NCI-H128 (cell line): Measurements from ENCODE around the gene HOXA10.

Experiments
- DNase-seq: peaks from one replicate; lab custom pipeline; 2025; ENCODE audit not compliant: unreplicated experiment; lab: John Stamatoyannopoulos, UW

The HOXA10 gene

DNA sequence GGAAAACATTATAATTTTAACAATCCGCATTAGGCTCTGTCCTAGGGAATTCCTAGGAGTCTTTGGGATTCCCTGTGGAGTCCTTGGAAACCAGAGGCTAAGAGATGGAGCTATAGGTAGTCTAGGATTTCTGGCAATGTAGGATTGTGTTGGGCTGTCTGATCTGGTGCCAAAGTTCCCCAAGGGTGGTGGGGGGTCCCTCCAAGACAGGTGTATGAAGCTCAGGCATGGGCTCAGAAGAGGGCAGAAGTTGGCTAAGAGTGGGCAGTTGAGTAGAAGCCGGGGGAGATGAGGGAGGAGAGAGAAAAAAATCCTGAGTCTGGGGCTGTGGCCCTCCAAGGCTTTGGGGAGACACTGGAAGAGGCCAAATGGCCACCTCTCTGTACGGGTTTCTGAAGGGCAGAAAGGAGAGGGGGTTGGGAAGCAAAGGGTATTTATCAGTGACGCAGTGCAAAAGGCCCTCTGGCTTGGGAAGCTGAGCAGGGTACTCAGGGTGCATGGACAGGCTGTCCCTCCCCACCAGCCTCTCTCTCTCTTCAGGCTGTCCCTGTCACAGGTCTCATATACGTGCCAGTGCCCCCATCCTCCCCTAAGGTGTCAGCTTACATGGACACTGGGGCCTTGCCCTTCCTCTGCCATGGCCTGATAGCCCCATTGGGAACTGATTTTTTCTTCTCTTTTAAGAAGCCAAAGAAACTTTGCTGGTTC lies 27.5 kb downstream of the HOXA10 start:
- DNase-seq = no peak

DNA sequence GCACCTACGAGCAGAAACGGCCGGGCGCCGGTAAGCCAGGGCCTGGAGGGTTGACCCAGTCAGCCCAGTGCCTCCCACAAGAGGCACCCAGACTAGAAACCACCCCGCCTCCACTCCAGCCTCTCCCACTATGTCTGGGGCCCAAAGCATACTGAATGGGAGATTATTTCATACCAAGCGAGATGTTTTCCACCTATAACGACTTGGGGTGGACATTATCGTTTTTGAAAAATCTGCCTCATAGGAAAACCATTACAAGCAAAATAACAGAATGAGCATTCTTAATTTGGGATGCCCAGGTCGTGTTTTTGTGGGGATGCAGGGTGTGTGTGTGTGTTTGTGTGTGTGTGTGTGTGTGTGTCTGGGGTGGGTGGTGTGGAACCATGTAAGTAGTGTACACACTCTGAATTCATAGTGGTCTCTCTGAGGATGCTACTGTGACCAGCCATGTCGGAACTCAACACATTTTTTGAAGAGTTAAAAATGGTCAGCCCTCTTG lies 28.2 kb downstream of the HOXA10 start:
- no peak for DNase-seq

DNA sequence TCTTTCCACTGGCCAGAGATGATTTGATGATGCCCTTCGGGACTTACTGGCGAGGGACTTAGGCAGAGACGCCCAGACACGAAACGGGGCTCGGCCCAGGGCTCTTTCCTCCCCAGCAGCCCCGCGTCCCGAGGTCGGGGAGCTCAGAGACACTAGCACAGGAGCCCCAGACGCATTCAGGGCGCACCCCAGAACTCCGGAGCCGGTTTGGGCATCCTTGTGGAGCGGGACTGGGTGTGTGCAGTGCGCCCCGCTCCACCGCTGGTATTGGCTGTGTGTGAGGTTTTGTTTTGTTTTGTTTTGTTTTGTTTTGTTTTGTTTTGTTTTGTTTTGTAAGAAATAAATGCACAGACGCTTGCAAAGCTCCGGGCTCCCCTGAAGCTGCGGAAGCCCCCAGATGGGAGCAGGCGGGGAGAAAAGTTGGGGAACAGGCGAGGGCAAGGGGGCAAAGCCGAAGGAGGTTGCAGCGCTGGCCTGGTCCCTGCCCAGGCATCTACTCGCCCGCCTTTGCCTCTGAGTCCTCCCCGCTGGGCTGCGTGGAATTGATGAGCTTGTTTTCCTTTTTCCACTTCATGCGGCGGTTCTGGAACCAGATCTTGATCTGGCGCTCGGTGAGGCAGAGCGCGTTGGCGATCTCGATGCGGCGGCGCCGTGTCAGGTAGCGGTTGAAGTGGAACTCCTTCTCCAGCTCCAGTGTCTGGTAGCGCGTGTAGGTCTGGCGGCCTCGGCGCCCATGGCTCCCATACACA lies 28.8 kb downstream of the HOXA10 start:
- no peak for DNase-seq

DNA sequence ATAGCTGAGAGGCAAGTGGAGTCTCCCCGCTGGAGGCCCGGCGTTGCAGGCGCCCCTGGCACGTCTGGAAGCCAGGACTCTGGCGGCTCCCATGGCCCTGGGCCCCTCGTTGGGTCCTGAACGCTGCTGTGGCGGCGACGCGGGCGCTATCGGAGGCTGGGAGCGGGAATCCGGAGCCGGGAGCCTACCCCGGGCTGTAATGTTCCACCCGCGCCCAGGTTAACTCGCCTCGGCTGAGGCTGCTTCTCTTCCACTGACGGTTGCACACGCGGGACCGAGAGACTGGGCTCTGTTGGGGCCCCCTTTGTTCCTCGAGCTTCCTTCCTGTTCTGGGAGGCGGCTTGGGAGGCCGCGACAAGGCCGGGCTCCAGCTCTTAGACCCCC lies 29.3 kb downstream of the HOXA10 start:
- DNase-seq = no peak

DNA sequence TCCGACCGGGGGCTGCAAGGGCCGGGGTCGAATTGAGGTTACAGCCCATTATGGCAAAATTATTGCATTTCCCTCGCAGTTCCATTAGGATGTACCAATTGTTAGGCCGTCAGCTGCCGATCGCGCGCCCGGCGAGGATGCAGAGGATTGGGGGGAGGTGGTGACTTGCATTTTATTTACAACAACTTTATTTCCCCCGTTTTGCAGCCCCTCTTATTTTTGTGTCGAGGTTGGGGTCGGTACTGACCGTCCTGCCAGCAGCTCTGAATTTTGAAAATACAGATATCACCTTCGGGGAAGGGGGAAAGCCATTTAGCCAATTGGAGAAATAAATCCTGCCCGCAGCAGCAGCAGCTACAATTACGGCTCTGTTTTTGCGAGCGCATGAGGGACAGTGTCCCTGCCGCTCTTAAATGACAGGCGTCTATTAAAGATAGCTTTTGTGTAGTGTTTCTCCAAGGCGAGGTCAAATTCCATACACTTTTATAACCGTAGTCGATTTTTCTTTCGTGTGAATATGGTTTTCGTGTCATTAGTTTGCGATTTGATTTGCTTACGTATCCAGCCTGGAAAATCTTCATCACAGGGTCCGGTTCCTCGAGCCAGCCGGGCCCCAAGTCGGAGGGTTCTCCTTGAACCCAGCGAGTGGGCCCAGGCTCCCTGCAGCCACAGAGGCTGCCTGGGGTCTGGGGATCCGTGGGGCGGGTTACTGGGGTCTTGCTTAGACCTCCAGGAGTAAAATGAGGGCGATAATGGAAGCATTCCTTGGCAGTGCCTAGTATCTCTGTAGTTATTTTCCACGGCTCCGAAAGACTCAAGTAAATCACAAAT lies 30.0 kb downstream of the HOXA10 start:
- DNase-seq = no peak

DNA sequence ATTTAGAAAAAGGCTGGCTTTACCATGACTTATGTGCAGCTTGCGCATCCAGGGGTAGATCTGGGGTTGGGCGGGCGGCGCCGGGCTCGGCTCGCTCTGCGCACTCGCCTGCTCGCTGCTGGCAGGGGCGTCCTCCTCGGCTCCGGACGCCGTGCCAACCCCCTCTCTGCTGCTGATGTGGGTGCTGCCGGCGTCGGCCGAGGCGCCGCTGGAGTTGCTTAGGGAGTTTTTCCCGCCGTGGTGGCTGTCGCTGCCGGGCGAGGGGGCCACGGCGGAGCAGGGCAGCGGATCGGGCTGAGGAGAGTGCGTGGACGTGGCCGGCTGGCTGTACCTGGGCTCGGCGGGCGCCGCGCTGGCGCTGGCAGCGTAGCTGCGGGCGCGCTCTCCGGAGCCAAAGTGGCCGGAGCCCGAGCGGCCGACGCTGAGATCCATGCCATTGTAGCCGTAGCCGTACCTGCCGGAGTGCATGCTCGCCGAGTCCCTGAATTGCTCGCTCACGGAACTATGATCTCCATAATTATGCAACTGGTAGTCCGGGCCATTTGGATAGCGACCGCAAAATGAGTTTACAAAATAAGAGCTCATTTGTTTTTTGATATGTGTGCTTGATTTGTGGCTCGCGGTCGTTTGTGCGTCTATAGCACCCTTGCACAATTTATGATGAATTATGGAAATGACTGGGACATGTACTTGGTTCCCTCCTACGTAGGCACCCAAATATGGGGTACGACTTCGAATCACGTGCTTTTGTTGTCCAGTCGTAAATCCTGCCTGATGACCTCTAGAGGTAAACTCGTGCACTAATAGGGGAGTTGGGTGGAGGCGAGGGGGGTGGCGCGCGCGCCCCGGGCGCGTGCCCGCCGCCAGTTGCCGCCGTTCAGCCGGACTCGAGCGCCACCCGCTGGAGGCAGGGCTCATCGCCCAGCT lies 30.8 kb downstream of the HOXA10 start, which contains the start of gene HOXA5:
TSS of gene HOXA5 (minus strand) at position 659 of the 927 bp plus-strand sequence. CDS start at position 585, 74 bp downstream.
- DNase-seq = peak; percentile 21

DNA sequence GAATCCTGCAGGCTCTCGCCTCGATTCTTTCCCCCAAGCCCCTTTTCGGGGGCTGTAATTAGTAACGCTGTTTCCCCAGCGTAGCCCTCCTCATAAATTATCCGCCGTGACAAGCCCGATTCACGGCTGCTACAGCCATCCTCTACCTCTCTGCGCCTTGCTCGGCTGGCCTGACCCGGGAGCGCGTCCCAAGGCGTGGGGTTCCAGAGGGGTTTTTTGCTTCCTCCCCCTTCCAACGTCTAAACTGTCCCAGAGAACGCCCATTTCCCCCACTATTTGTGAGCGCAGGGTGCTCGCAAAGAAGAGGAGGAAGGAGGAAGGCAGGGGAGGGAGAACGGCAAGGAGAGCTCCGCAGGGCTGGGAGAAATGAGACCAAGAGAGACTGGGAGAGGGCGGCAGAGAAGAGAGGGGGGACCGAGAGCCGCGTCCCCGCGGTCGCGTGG lies 31.5 kb downstream of the HOXA10 start:
- no peak for DNase-seq

DNA sequence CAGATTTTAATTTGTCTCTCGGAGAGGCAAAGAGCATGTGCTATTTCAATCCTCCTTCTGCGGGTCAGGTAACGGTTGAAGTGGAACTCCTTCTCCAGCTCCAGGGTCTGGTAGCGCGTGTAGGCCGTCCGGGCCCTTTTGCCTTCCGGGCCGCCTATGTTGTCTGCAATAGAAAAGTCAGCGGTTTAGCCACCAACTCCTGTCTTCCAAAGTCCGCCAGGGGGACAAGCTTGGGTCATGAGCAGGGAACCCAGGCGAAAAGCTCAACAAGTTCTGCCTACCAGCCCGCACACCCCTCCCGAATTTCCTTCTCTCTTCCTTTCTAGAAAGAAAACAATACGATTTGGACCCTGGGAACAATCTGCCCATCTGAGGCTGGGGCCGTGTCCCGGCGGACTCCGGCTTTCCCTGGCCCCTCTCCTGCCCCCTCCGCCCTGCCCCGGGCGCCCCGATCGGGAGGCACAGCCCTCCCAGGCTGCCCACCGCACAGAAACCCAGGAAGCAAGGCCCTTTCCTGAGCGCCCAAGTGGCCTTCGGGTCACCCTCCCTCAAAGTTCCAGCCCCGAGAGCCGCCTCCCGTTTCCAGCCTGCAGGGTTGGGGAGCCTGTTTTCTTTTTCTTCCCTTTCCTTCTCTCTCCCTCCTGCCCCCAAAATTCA lies 32.1 kb downstream of the HOXA10 start:
- no peak for DNase-seq

DNA sequence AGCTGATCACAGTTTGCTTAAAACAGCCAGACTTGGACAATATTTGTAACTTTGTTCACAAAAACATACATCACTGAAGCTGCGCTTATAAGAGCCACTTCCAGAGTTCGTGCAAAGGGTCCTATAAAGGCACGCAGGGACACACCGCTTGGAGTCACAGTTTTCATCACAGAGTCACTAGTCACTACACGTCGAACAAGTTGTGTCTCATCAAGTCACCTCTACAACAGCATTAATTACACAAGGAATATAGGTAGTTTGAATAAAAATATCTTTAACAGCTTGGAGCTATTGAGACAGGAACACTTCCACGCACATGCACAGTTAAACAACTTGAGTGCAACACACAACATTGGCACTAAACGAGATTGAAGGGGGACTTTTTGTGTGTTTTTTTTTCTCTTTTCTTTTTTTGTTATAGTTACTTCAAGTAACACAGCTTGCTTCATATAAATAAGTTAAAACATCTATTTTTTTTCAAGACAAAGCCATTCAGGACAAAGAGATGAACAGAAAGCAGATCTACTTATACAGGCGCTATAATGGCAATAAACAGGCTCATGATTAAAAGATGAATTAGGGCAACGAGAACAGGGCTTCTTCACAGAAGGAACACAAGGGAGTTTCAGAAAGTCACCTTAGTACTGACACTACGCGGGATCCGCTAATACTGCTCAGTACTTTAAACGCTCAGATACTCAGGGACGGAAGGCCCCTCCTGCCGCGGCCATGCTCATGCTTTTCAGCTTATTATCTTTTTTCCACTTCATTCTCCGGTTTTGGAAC lies 32.8 kb downstream of the HOXA10 start:
- DNase-seq = no peak

DNA sequence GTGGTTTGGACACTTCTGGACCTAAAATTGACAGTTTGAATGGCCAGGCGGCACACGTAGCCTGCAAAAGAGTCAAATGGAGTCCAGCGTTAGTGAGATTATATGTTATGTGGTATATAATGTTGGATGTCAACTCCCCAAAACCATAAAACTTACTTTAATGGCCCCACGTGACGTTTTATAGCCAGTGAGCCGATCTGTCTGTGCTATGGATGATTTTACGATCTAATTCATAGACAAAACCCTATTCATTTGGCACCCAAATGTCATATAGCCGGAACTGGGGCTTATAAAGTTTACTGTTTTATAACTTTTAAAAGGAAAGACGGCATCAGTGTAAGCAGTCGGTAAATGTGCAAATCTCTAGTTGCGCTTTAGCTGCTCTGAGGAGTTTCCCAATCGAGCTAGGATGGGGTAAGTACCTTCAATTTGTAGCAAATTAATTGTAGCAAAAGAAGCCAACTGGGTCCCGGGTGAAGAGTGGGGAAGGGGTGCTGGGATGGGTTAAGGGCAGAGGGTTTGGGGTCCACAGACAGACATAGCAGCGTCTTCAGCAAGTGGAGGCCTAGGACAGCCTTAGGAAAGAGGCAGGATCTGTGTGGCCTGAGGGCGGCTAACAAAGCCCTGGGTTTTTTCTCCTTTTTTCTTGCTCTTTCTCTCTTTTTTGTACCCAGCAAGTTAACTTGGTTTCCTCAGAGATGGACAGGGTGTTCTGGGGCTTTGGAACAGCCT lies 33.8 kb downstream of the HOXA10 start:
- DNase-seq = no peak

DNA sequence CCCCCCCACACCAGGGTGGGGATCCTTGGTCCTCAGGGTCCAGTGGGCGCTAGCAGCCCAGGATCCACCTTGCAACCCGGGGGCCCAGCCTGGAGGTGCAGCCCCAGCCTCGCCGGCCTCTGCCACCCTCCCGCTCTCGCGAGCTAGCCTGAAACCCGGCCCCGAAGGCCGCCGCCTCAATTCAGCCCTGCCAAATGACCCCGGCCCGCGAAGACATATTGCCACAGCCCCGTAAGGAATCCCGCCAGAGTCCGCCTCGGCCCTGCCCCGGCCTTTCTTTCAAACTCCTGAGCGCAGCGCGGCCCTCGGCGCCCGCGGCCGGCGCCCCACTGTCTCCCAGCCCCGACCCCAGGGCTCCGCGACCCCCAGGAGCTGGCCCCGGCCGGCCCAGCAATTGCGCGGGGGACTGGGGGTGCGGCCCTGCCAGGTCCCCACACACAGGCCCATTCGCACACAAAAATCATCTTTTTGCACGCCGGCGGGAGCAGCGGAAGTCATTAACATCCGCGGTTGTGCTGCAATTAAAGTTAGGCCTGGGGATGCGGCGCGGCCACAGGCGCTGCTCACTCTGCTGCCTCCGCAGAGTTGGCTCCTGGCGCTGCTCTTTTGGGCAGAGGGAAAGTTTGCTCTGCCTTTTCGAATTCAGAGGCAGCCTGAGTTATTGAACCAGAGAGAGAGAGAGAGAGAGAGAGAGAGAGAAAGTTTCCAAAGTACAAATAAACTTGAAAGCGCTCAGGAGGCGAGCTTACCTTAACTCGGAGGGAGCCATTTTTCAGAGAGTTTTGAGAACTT lies 34.6 kb downstream of the HOXA10 start:
- DNase-seq = no peak

DNA sequence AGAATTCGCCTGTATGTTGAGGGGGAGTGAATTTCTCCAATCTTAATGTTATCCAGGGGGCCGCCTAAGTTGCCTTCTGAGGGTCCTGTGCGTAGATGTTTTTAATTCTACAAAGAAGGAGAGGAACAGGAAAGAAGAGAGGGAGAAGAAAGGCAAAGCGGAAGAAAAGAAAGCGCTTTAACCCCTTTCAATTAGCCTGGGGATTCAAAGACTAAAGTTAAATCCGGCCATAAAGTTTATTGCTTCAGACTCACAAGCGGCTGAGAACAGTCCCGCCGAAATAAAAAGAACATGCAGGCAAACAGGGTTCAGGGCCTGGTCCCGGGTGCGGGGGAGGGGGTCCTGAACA lies 35.2 kb downstream of the HOXA10 start:
- no peak for DNase-seq

DNA sequence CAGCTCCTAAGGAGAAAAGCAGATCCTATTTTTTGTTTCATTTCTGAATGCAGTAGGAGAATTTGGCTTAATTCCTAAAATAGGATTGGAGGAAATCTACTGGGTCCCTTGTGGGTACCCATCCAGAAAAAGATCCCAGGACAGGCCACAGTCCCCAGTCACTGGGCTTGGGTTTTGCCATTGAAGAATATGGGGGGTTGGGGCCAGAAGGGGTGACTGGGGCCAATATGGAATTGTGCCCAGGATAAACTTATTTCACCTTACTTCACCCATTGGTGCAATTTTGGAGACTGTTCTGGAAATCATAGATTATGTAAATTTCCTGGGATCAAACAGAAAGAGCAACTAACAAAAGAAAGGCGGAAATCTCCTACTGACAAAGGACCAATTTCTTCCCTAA lies 35.6 kb downstream of the HOXA10 start:
- no peak for DNase-seq

DNA sequence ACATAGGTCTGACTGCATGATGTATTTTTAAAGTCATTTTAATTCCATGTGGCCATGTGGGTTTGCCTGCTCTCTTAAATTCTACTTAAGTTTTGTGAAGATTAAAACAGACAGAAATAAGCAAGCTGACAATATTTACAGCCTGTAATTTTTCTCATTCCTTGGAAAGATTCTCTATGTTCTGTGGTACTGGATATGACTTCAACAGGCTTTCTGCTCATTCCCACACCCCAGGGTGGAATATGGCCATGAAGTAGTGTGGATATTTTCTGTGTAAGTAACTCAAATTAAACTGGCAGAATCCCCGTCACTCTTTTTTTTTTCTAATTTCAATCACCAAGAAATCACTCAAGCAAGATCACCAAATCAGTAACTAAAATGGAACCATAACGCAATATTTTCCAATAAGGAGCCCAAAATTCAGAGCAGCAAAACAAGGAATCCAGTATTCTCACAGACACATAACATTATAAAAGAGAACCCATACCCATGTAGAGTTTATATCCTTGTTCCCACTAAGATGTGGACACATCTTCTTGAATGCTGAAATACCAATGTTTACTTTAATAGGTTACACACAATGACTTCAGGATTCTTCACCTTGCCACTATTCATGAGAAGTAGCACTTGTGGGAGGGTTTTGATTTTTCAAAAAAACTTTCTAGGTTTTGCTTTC lies 36.3 kb downstream of the HOXA10 start:
- DNase-seq = no peak

DNA sequence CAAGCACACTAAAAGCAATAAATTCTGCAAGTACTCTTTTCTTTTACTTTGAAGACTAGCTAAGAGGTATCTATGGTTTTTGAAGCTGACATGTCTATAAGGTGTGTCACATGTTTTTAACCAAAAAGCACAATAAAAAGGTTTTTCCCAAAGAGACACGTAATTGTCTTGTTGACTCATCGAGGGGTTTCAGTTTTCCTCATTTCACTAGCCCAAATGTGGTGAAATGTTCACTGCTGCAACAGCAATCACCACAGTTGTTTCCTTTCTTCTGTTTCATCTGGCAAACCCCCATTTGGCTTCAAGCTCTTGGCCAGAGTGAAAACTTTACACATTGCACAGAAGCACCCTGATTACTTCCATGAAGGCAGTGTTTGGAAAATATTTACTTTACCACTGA lies 39.7 kb downstream of the HOXA10 start:
- DNase-seq = no peak

DNA sequence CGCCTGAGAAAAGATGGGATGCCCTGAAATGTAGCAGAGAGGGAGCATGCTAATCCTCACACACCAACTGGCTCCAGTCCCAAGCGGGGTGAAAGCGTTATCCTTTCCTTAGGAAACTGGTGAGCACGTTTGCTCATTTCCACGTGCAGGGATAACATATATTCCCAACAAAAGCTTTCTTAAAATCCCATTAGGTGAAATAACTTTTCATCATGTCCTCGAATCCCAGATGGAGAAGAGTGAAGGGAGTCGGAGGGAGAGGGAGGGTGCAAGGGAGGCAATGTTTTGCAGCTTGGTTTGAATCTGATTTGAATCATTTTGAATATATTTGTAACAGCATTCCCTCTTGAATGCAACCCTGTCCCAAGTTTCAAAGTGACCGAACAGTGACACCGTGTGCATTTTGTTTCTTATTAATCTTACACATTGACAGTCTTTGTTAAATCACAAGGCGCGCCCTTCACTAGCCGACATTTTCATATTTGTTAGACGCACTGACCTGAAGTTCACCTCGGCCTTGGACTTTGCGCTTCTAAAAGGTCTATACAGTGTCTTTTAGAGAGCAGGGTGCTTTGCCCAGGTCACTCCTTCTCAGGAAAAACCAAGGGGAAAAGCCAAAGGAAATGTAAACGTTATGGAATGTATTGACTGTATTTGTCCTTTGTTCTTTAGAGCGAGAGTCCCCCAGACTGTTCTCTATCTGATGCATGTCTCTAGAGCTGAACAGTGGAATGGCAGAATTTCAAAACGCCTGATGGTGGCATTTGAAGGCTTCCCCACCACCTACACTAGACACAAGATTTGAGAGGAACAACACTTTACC lies 40.5 kb downstream of the HOXA10 start:
- no peak for DNase-seq
